ENCODE data around the gene NOCT.
"Not testable (repeated sequence)": the region's sequence is repeated elsewhere in the genome, so short reads cannot be mapped to it uniquely, and the experiment has no call there.

Gene NOCT

DNA sequence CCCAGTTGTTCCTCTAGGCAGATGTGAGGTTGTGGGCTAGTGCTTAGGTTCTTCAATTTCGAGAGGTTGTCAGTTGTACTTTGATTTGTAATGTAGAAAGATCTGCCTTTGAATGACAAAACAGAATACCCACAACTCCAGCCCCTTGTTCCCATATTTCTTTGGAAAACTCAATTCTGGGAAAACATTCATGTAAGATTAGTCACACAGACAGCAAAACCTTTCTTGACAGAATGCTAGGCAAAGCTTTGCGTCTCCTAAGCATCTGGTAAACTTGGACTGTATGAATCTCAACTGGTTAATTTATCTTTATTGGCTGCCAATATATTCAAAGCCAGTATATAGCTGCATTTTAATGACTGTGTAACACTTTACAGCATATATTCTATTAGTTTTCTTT is 34.9 kb downstream of the NOCT start:
- DNase-seq (ENCODE audit: low read depth): peak; percentile 20

DNA sequence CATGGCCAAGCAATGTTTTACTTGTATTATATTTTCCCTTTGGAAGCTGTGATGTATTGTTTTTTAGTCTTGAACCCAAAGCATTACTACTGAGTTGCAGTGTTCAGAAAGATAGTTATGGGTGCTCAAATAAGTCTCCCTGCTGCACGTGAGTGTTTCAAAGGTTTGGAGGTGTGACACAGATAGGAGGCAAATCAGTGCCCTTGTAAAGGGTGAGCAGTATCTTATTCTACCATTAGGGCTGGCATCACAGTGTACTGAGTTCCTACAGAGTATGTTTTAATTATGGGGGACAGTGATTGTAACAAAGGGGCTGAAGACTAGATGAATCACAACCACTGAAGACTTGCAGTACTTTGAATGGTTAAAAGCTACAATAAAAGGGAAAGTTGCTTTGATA is 38.3 kb downstream of the NOCT start:
- no peak for DNase-seq (ENCODE audit: low read depth)

DNA sequence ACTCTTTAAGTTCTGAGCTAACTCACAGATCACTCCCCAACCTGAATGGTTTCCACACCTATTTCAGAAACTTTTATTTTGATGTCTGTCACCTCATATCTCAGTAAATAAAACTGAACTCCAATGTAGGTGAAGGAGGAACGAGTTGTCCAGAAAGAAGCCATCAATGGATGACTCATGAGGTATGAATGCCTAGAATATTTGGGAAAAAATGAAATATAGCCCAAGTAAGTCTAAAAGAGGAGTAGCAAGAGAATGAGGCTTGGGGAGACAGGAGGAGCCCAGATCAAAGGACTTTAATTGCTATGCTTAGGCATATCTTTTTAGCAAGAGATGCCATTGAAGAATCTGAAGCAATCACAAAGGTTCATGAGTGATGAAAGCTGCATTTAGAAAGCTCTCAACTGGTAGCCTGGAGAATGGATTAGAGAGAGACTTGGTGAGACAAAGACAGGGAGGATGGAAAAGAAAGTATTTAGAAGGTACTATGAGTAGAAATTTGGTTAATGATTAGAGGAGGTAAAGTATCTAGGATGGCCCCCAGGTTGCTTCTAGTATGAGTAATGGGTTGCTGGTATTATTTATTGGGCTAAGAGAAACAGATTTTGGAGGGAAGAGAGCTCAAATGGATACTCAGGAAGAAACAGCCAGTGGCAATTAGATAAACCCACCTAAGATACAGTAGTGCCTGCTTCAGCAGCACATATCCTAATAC is 39.4 kb downstream of the NOCT start:
- peak; percentile 28 for DNase-seq (ENCODE audit: low read depth)

DNA sequence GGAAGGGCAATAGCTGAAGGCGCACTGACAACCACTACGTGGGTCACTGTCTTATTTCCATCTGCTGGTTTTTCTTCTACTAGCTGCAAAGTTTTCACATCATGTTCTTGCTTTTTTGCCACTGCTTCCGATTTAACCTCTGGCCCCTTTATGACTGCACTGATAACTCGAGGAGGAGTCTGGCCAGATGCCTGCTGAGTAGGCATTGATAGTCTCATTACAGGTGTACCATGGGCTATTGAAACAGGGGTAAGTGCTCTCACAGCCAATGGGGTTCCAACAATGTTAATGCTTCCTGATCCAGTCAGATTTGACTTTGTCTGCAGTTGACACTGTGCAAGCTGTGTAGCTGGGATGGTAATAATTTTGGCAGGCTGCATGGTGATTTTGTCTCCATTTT is 43.4 kb downstream of the NOCT start:
- not testable (repeated sequence) for DNase-seq (ENCODE audit: low read depth)

DNA sequence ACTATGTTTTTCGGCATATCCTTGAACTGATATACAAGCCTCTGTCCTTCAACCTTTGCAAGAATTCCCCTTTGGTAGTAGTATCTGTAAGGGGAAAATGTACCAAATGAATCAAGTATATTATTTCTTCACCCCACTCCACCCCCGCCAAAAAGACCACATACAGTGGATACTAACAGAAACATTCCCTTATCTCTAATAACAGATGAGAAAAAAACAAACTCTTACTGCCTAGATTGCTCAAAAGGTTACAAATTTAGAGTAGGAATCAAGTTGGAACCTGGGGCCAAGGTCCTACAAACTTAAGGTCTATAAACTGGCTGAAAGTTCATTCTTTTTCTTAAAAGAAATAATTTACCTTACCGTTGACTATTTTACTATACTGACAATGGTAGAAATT is 45.0 kb downstream of the NOCT start:
- no peak for DNase-seq (ENCODE audit: low read depth)

DNA sequence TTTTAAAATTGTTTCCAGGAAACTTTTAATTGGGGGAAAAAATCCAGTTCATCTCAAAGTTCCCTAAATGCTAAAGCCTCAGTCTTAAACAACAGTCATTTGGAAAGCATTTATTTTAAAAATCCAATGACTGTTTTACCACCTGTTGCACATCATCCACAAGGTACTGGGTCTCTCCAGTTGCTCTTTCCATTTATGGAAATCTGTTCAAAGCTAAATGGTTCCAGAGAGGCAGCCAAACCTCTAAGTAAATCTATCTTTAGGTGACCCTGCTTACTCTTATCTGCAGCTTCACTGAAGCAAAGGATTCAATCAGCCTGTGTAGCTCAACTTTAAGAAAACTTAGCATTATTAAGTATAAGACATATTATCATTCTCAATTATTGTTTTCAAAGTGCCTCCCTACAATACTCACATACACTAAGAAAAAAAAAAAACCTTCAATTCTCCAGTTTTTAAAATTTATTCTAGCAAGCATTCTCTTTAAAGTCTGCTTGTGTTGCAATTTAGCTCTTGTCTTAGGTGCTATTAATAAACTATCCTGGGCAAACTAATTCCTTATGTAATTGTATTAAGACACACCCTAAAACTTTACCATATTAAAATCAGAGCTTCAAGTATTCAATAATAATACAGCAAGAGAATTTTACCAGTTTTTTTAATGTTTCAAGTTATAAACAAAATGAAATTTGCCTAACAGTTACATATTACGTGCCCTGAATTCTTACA is 60.6 kb downstream of the NOCT start:
- no peak for DNase-seq (ENCODE audit: low read depth)

DNA sequence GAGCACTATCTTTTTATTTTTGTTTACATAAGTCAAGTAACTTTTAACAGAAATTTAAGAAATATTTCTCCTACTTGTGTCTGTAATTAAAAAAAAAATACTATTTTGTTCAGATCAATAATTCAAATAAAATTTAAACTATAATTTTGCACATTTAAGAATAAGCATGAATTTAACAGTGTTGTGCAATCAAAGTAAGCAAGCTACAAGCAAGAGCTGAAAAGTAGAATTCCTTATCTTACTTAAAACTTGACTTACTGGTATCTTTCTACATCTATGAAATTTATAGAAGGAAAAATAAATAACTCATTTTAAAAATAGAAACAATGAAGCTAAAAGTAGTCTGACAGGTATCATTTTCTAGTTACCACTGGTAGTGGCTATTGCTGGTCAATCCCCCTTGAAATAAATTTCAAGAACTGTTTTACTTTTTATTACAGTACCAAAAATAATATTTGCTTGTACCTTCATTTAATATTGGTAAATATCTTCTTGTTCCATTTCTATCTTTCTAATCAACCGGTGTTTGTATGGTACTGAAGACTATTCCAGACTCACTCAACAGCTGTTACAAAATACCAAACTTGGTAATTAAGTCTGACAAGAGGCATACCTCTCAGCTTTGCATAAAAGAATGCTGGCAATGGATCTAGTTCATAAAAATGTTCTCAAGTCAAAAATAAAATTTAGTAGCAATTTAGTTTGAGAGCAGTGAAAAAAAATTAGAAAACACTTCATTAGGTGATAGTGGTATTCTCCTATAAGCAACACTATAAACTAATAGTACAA is 62.2 kb downstream of the NOCT start:
- no peak for DNase-seq (ENCODE audit: low read depth)

DNA sequence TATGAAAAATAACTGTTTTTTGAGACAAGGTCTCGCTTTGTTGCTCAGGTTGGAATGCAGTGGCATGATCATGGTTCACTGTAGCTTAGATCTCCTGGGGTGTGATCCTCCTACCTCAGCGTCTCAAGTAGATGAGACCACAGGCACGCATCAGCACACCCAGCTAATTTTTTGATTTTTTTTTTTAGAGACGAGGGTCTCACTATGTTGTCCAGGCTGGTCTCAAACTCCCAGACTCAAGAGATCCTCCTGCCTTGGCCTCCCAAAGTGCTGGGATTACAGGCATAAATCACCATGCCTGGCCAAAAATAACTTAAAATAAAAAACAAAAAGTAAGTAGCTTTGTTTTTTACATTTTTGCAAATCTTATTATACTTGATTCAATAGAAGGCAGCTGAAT is 63.3 kb downstream of the NOCT start:
- no peak for DNase-seq (ENCODE audit: low read depth)

DNA sequence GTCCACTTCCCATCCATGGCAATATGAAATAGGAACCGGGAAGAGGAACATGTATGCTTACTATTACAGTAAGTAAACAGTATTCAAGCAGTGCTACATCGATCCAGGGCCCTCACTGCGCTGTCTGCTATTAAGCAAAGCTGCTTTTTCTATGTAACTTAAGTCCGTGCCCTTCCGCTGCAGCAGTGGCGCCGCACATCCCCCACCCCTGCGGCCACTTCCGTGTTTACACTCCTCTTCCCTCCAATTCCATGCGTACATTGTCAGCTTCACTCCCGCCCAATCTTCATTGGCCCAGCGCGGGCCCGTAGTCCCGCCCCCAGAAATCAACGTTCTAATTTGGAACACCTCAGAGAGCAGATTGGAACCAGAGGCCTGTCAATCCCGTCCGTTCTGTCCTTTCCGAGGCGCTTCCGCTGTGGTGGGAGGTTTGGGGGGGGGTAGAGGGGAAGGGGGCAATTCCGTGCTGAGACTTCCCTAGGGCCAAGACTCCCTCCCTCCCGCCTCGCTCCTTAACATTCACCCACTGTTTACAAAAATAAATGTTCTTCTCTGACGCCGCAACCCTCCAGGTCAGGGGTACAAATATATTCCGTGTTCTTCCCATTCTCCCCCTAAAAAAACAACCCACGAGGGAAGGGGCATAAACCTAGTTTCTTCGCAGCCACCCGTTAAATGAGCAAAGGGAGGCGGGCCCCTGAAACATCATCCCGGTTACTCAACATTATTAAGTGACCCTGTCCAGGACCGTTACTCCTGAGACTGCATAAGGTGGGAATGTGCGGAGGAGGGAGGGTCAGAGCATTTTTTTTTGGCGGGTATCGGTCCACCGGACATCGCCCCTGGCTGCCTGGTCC is 67.4 kb downstream of the NOCT start:
- peak; percentile 92 for DNase-seq (ENCODE audit: low read depth)

DNA sequence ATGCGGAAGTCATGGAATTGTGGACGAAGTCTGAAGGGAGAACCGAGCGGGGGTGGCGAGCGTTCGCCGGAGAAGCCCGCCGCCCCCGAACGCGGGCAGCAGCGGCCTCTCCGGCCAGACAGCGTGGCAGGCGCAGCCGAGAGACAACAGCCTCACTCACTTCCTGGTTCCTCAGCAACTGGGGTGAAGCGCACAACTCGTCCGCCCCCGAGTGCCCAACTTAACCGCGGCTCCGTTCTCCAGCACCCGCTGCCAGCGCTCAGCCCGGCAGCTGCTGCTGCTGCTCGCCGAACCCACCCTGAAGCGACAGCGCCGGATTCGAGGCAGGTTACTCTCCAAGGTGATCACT is 68.0 kb downstream of the NOCT start:
- peak; percentile 10 for DNase-seq (ENCODE audit: low read depth)

DNA sequence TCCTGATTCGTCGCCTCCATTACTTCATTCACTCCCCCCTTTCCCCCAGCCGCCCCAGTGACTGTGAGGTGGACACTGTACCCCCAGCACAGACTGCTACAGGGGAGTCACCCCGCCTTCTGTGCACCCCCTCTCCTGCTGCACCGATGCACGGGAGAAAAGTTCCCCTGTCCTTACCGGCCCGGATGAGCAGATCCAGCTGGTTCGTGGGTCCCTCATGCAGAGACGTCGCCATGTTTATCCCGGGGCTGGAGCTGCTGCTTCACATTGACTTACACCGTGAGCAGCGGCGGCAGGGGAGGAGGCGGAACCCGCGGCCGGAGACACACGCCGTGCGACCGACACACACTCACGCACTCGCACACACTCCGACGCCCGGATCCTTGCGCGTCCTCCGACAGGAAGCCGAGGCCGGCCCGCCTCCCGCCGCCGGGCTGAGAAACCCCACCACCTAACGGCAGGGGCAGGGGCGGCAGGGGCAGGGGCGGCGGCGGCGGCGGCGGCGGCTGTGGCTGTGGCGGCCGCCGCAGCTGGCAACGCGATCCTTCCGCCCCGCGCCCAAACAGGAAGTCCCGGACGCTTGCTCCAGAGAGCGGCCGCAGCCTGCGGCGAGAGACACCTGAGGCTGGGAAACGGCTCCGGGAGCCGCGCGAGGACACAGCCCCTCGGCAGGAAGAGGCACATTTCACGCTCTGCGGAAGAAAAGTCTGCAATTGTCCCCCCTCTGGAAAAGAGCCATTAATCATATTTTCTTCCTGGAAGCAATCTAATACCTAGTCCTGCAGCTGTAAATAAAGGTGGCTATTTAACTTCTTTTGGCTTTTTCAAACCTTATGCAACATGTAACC is 68.6 kb downstream of the NOCT start:
- peak; percentile 50 for DNase-seq (ENCODE audit: low read depth)

DNA sequence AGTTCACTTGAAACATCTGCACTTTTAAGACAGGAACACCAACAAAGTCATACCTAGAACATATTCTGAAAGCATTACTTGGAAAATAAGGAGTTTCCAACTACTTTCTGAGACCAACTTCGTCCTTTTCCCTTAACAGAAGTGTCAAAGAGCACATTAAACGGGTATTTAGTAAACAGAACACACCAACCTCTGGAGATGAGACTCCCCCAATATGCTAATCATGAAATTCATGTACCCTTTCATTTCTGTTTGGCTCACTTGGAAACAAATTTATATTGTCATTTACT is 69.2 kb downstream of the NOCT start:
- no peak for DNase-seq (ENCODE audit: low read depth)

DNA sequence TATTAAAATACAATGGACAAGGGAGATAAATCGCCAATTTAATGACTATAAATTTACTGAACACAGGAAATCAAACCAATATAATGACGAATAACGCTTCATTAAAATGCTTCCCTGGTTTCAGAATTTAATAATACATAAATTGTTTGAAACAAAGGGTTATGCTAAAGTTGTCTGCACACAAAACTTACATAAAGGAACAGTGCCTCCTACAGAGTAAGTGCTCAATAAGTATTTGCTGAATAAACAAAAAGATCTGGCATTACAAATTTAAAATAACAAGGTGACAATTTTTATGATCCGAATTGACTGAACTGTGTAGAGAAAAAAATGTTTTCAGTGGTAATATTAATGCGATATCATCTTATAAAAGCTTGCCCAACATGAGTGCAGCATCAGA is 69.6 kb downstream of the NOCT start:
- no peak for DNase-seq (ENCODE audit: low read depth)

DNA sequence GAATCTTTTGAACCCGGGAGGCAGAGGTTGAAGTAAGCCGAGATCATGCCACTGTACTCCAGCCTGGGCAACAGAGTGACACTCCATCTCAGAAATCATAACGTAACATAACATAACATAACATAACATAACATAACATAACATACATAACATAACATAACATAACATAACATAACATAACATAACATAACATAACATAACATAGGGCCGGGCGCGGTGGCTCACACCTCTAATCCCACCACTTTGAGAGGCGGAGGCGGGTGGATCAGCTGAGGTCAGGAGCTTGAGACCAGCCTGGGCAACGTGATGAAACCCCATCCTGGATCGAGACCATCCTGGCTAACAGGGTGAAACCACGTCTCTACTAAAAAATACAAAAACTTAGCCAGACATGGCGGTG is 76.7 kb downstream of the NOCT start:
- DNase-seq (ENCODE audit: low read depth): no peak
